Prostate gland (tissue), 2 donors: ENCODE measurements around the gene RAX2. TPM values are rescaled to one million over a fixed set of nuclear protein-coding genes. Genes with fewer than 3 reads are reported as not detected.

Source experiments
- DNase-seq: peaks from one replicate; pipeline ENCODE4 v3.0.0-alpha.2; 2019; ENCODE audit warnings: low spot score
- H3K27ac ChIP-seq, 2 donors: fragments of 200-600 bp; sonication (generic); 2 replicates each; pipeline ENCODE4 v1.5.1; 2017 to 2019
- H3K27me3 ChIP-seq: fragments of 200-600 bp; sonication (generic); replicated peaks from 2 replicates; pipeline ENCODE4 v1.5.1; 2019; ENCODE audit not compliant: insufficient read depth
- H3K36me3 ChIP-seq, 2 donors: fragments of 200-600 bp; sonication (generic); 1 replicate in 1 of 2; 2 replicates in 1 of 2; pipeline versions ENCODE4 v1.5.1 to v1.8.1; 2017 to 2019
- H3K4me1 ChIP-seq: fragments of 200-600 bp; sonication (generic); replicated peaks from 2 replicates; pipeline ENCODE4 v1.5.1; 2019
- H3K4me3 ChIP-seq, 2 donors: fragments of 200-600 bp; sonication (generic); 2 replicates each; pipeline ENCODE4 v1.5.1; 2017 to 2019
- H3K9me3 ChIP-seq: fragments of 200-600 bp; sonication (generic); 2 replicates; pipeline ENCODE4 v1.5.1; 2017
- POLR2A ChIP-seq: fragments of 450-650 bp; IDR thresholded peaks from one replicate; pipeline ENCODE4 v1.6.1; 2016; ENCODE audit warnings: antibody characterized with exemption, mild to moderate bottlenecking
- POLR2AphosphoS5 ChIP-seq: sonication (generic); formaldehyde crosslinking; IDR thresholded peaks from one replicate; pipeline ENCODE4 v1.6.1; 2017; ENCODE audit warnings: antibody characterized with exemption
- WGBS: methylation state at CpG from one replicate; pipeline ENCODE4 v1.1.5; 2018; 5-methylcytosine and 5-hydroxymethylcytosine counted together
- intact Hi-C: fragments of 100-400 bp; cut with DNase I; formaldehyde crosslinking; loops from one replicate; pipeline ENCODE4 v1.14.2; 2022
- total RNA-seq, 2 donors: library from RNA; depleted of rRNA; stranded (reverse); fragments of >200 nt; gene quantifications; one replicate each; pipeline ENCODE4 v1.1.0, GENCODE V29; 2016
- TF ChIP-seq, protein P1 (sequence below), 4 experiments: fragments of 200-600 bp in 2 of 4; fragments of 450-650 bp in 2 of 4; sonication (generic) in 2 of 4; IDR thresholded peaks; 1 replicate in 3 of 4; 2 replicates in 1 of 4; pipeline ENCODE4 v1.5.1; 2016 to 2019; ENCODE audit warnings: antibody characterized with exemption in 4 of 4, mild to moderate bottlenecking in 2 of 4, moderate library complexity in 2 of 4

The RAX2 gene
- total RNA-seq, 2 donors from 2014 or later = not detected

DNA sequence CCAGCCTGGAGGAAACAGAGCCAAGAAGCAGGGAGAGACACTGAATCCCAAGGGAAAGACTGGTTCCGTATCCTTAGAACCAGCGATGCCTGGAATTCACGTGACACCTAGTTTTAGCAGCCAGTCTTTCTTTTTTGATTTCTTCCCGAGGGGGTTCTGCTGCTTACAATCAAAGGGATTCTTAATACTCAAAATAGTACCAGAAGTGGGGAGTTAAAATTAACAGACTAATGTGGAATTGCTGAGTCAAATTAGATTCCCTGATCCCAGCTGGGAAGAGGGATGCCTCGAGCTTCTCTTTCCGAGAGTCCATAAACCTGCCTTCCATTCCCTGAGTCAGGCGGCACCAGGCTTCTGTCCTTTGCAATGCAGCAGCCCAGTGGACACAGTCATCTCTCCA, 18.9 kb upstream of the RAX2 start:
- 83% methylated on average over 7 of the region's 7 CpGs for WGBS
- no peak for DNase-seq
- H3K4me1 ChIP-seq = no peaks in the 10 kb centered on the region
- intact Hi-C loops = no loop called here
- H3K36me3 ChIP-seq = no peaks in the 10 kb centered on the region
- no peaks in the 10 kb centered on the region for H3K27me3 ChIP-seq
- no peak overlapping the region for H3K27ac ChIP-seq
- H3K4me3 ChIP-seq = no peak overlapping the region
- TF ChIP-seq POLR2A = no peak
- TF ChIP-seq, protein P1, sequence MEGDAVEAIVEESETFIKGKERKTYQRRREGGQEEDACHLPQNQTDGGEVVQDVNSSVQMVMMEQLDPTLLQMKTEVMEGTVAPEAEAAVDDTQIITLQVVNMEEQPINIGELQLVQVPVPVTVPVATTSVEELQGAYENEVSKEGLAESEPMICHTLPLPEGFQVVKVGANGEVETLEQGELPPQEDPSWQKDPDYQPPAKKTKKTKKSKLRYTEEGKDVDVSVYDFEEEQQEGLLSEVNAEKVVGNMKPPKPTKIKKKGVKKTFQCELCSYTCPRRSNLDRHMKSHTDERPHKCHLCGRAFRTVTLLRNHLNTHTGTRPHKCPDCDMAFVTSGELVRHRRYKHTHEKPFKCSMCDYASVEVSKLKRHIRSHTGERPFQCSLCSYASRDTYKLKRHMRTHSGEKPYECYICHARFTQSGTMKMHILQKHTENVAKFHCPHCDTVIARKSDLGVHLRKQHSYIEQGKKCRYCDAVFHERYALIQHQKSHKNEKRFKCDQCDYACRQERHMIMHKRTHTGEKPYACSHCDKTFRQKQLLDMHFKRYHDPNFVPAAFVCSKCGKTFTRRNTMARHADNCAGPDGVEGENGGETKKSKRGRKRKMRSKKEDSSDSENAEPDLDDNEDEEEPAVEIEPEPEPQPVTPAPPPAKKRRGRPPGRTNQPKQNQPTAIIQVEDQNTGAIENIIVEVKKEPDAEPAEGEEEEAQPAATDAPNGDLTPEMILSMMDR (IDR thresholded peaks at IDR 0.05) = no peak
- TF ChIP-seq POLR2AphosphoS5 = no peak
- H3K9me3 ChIP-seq = no peaks in the 10 kb centered on the region

DNA sequence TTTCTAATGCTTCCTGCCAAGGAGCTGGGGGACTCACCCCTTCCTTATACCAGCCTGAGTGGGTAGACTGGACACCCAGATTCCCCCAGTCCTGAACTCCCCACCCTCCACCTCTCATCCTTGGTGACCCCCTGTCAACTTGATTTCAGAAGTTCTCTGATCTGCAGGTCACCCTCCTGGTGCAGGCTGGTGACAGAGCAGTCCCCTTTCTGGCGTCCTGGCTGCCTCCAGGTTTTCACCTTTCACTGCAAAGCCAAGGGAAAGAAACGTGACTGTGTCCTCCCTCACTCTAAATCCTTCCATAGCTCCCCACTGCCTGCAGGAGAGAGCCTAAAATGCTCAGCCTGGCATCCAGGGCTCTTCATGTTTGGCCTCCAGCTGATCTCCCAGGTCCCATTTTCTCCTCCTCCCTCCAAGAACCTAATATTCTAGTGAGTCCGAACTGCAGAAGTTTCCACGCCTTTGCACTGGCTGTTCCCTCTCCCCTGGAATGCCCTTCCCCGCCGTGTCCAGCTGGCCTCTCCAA, 18.2 kb upstream of the RAX2 start:
- 77% methylated on average over 6 of the region's 6 CpGs for WGBS
- TF ChIP-seq POLR2A = no peak
- TF ChIP-seq, protein P1 (IDR thresholded peaks at IDR 0.05) = no peak
- TF ChIP-seq POLR2AphosphoS5 = no peak
- Histone ChIP-seq H3K4me1 (no peaks in the 10 kb centered on the region), H3K4me3 (no peak overlapping the region), H3K9me3 (no peaks in the 10 kb centered on the region), H3K27ac (no peak overlapping the region), H3K36me3 (no peaks in the 10 kb centered on the region), H3K27me3 (no peaks in the 10 kb centered on the region)
- intact Hi-C loops = no loop called here
- DNase-seq = no peak

DNA sequence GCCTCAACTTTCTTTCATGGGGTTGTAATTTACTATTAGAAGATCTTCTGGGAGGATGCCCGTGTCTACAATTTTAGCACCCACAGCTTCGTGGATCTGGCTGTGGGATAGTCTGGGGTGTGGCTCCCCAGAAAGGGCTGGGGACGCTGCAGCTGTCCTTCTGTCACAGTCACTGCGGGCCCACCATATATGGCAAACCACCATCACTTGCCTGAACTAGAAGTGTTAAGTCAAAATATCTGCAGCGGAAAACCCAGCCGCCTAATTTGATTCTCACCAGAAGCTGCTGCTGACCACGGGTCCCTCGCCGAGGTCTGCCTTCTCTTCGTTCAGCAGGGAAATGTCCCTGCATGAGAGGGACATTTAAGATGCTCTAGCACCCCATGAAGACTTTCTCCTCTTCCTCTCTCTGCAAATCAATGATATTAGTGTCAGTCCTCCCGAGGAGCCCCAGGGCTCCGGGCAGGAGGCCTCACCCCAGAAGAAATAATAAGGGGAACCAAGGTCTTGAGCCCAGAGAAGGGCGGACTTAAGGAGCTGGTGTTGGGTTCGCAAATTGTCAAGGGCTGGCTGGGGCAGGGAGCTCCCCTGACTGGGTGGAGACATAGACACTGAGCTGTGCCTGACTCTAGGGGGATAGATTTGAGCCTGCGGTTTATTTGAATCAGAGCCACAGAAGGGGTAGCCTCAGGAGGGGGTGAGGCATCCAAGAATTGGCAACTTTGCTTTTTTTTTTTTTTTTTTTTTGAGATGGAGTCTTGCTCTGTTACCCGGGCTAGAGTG, 17.2 kb upstream of the RAX2 start:
- TF ChIP-seq POLR2A = no peak
- TF ChIP-seq, protein P1 (IDR thresholded peaks at IDR 0.05) = no peak
- TF ChIP-seq POLR2AphosphoS5 = no peak
- Histone ChIP-seq H3K4me1 (no peaks in the 10 kb centered on the region), H3K27me3 (no peaks in the 10 kb centered on the region), H3K36me3 (no peaks in the 10 kb centered on the region), H3K9me3 (no peaks in the 10 kb centered on the region), H3K4me3 (no peak overlapping the region), H3K27ac (no peak overlapping the region)
- DNase-seq = no peak
- intact Hi-C loops = no loop called here
- 50% methylated on average over 16 of the region's 16 CpGs for WGBS

DNA sequence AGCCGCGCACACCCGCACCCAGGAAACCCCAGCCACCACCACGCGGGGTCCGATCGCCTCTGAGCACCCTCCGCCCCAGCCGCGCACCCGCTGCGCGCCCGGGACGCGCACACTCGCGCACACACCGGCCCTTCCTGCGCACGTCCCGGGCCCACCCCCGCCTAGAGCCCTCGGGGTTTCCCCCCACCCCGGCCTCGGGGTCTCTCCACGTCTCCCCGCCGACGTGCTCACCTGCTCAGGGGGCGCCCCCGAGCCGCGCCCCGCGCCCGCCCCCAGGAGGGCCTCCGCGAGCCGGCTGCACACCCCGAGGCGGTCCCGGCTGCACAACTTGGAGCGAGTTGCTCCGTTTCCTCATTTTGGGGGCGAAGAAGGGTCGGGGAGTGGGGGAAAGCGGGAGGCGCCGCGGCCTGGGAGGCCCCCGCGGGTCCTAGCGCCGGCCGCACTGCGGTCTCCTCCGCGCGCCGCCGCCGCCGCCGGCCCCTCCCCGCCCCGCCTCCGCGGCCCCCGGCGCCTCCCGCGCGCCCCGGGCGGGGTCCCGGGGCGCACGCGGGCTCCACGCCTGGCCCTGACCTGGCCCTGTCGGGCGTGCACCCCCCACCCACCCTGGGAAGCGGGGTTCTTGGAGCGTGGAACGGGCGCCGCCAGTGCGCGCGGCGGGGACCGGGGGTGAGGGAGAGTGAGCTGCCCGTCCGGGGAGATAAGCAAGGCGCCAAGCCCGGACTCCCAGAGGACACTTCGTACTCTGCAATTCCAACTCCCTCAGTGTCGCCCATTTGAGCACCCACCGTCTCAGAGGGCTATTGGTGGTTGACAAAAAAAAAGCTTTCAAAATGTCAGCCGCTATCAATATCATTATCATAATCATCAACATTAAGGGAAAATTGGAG, 14.2 kb upstream of the RAX2 start, which contains the start of gene MATK:
Gene MATK, minus strand, starts transcription at position 444 of the 887 bp plus-strand sequence. CDS start 1,246 bp downstream, outside the sequence.
- no peak within 1 kb of the TSS for H3K27ac ChIP-seq
- DNase-seq = no peak
- intact Hi-C loops = no loop called here
- no peaks in the 10 kb centered on the region for H3K4me1 ChIP-seq
- TF ChIP-seq POLR2A = no peak
- TF ChIP-seq, protein P1 (IDR thresholded peaks at IDR 0.05) = no peak
- no peak for TF ChIP-seq POLR2AphosphoS5
- 24% methylated on average over 11 of the region's 101 CpGs for WGBS
- H3K27me3 ChIP-seq = peaks cover 2% of the 10 kb centered on the region
- no peaks in the 10 kb centered on the region for H3K9me3 ChIP-seq
- no peaks in the 10 kb centered on the region for H3K36me3 ChIP-seq
- H3K4me3 ChIP-seq = peak within 1 kb of the TSS; percentile 27 to 32
